Epithelial cell of proximal tubule (primary cell): ENCODE data around the gene KIAA1217. TPM values are rescaled to one million over a fixed set of nuclear protein-coding genes. Genes with fewer than 3 reads are reported as not detected.

ENCODE experiments used
- DNase-seq: peaks from one replicate; pipeline ENCODE4 v3.0.0-alpha.2; 2011; ENCODE audit warnings: low read depth
- H3K4me3 ChIP-seq: 2 replicates; pipeline ENCODE4 v1.5.1; 2011; ENCODE audit warnings: low read depth, mild to moderate bottlenecking, low read length
- total RNA-seq: library from RNA; depleted of rRNA; stranded (reverse); fragments of >200 nt; gene quantifications from 2 replicates; pipeline ENCODE4 v1.2.3, GENCODE V29; 2015
- TF ChIP-seq, protein P1 (sequence below): conservative IDR thresholded peaks from 2 replicates; pipeline ENCODE4 v1.5.1; 2012; ENCODE audit warnings: low read depth, mild to moderate bottlenecking, low read length

Gene KIAA1217
- total RNA-seq, 1 donor from 2014 or later: 20.2 TPM

DNA sequence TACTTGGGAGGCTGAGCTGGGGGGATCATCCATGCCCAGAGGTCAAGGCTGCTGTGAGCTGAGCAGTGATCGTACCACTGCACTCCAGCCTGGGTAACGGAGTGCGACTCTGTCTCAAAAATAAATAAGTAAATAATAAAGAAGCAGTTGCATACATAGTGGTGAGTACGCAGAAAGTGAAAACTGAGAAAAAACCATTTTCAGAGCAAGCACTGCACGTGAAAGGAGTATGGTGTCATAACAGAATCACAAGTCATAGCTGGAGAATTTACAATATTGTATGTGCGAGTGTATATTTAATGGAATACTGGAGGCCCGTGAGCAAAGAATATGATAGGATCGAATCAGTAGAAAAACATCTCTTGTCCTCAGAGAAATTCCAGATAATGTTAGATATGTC is 22.3 kb downstream of the KIAA1217 start:
- TF ChIP-seq, protein P1, sequence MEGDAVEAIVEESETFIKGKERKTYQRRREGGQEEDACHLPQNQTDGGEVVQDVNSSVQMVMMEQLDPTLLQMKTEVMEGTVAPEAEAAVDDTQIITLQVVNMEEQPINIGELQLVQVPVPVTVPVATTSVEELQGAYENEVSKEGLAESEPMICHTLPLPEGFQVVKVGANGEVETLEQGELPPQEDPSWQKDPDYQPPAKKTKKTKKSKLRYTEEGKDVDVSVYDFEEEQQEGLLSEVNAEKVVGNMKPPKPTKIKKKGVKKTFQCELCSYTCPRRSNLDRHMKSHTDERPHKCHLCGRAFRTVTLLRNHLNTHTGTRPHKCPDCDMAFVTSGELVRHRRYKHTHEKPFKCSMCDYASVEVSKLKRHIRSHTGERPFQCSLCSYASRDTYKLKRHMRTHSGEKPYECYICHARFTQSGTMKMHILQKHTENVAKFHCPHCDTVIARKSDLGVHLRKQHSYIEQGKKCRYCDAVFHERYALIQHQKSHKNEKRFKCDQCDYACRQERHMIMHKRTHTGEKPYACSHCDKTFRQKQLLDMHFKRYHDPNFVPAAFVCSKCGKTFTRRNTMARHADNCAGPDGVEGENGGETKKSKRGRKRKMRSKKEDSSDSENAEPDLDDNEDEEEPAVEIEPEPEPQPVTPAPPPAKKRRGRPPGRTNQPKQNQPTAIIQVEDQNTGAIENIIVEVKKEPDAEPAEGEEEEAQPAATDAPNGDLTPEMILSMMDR: no peak
- no peak for DNase-seq
- no peak overlapping the region for H3K4me3 ChIP-seq

DNA sequence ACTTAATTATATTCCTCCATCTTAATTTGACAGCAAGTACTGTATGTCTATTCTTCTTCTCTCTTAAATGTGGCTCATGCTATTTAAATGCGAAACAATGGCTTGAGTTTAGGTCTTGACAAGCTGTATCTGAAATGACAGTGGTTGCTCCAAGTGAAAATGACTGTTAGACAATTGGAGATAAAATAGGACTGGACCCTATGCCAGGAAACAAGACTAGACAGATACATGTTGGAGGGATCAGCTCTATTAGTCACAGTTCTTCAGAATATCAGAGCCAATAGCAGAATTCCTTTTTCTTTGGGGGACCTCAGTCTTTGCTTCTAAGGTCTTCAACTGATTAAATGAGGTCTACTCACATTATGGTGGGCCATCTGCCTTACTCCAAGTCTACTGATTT is 25.8 kb downstream of the KIAA1217 start:
- TF ChIP-seq, protein P1: no peak
- no peak overlapping the region for H3K4me3 ChIP-seq
- DNase-seq: no peak

DNA sequence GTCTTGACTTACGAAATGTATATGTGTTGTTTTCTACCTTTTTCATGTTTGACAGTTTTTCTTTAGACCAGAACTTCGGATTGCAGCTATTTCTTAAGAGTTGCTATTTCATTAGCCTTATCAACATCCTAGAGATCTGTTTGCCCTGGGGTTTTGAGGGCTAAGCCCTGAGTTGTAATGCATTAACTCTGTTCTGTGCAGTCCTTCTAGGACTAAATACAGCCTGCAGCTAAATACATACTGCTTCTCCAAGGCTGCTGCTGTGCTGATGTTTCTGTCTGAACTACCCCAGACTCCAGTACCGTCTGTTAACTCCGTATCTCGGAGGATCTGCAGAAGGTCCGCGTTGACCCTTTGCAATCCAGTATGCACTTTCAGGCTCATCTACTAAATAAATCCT is 26.5 kb downstream of the KIAA1217 start:
- TF ChIP-seq, protein P1: no peak
- H3K4me3 ChIP-seq: no peak overlapping the region
- DNase-seq: no peak

DNA sequence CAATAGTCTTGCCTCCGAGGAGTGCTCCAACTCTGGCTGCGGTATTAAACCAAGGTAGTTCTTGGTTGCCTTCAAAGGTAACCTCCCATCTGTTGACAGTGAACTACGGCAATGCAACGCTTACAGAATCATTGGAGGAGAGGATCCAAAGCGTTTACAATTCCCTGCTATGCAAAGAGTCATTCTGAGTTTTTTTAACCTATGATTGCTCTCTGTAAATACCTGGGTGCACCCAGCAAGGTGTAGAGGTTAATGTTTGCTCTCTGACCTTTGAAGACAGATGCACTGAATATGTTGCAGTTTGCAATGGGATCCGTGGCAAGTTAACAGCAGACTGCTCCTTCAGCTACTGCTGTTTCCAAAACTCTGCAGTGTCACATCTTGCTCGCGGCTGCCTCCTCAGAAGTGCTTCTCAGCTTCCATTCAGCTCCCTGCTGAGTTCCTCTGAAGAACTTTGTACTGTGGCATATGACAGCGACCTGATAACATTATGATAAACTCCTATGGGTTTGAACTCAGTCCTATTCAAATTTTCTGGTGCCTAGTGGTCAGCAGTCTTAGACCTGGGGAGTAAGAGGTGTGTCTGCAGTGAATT is 29.0 kb downstream of the KIAA1217 start:
- DNase-seq: no peak
- TF ChIP-seq, protein P1: no peak
- no peak overlapping the region for H3K4me3 ChIP-seq

DNA sequence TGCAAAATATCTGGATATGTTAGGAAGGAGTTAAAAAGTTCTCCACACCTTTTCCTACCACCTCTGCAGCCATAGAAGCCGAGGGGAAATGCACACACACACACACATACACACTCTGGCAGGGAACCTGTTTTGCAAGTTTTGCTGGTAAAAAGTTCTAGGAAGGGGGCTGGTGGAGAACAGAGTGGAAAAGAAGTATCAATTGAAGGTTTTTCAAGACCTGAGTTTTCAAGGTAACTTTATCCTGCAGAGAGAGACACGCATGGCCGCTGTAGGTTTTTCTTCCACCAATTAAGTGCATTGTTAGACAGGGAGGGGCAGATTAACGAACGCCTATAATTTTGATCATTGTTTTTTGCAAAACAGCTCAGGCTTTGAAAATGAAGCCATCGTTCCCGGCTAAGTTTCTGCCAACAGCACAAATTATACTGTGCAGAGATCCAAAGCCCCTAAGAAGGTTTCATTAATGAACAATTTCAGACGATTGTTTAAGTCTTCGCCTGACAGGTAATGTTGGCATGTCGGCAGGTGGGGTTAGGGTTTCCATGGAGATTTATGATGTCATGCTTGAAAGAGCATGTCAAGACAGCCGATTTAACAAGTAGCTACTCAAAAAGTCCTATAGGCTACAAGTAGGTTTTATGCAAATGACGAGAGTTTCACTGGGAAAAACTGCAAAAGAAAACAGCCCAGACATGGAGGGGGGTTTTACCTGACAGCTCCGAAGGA is 29.7 kb downstream of the KIAA1217 start:
- TF ChIP-seq, protein P1: no peak
- no peak for DNase-seq
- H3K4me3 ChIP-seq: peak overlapping the region; percentile 8

DNA sequence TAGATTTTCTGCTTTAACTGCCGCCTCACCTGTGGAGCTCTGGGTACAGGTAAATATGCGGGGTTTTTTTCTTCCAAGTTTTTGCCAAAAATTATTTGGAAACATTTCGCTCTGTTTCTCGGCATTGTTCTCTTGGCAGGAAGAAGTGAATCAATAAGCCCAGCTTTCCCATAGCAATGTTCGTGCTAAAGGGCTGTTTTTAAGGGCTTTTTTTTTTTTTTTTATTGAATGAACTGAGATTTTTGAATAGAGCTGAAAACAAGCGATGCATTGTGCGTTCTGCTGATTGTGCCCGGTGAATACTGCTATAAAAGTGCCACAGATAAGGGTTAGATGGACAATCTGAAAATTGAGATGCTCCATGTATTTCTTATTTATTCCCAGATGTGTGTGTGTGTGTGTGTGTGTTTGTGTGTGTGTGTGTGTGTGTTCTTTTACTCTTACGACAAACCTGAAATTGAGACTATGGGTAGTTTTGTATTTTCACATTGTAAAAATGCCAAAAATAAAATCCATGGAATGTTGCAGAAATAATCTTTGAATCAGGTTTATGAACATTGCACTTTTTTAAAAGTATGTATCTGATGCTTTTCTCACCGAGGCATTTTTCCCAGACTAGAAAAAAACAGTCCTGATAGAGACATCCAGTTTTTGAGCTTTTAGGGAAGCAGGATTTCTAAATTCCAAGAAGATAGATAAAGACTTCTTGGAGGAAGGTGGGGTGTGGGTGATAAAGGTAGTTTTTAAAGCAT is 30.5 kb downstream of the KIAA1217 start:
- peak overlapping the region; percentile 8 for H3K4me3 ChIP-seq
- TF ChIP-seq, protein P1: no peak
- DNase-seq: no peak
